ENCODE measurements around the gene PTPRM. TPM values are rescaled to one million over a fixed set of nuclear protein-coding genes. Genes with fewer than 3 reads are reported as not detected.

Gene PTPRM
- total and polyA plus RNA-seq, 2 of the 8 experiments (the other 6 are each of a cell fraction or from before 2014, with no cell fraction given) = 4.1 to 7.0 TPM

GRCh38 chr18:8277270-8277669, 710.2 kb downstream of the PTPRM start (continued):
- no peak for TF ChIP-seq TBP (IDR thresholded peaks at IDR 0.05; ENCODE audit: low read depth, low read length)
